PC-3 (cell line): Measurements from ENCODE around the gene CHRND. TPM values are rescaled to one million over a fixed set of nuclear protein-coding genes. Genes with fewer than 3 reads are reported as not detected.
"Not testable (repeated sequence)": the region's sequence is repeated elsewhere in the genome, so short reads cannot be mapped to it uniquely, and the experiment has no call there.

ENCODE experiments used
- ATAC-seq: fragments of 200-7000 bp; cut with Tn5 transposase; 2 replicates; pipeline ENCODE4 v1.9.1; 2020; ENCODE audit warnings: mild to moderate bottlenecking, moderate library complexity
- BruUV-seq: library from RNA; stranded (reverse); fragments of 400-500 nt; replicated peaks from 2 replicates; lab custom pipeline; 2021; lab: Mats Ljungman, UMichigan
- CTCF ChIA-PET: fragments of 300-600 bp; sonication (Branson Sonifier 250); formaldehyde crosslinking; loops from one replicate; lab custom pipeline; 2022; ENCODE audit warnings: antibody characterized with exemption; lab: Charles Lee
- POLR2A ChIA-PET: fragments of 300-600 bp; sonication (Branson Sonifier 250); formaldehyde crosslinking; loops from one replicate; lab custom pipeline; 2022; ENCODE audit warnings: antibody characterized with exemption; ENCODE audit not compliant: unreplicated experiment; lab: Charles Lee
- DNase-seq: peaks from one replicate; pipeline ENCODE4 v3.0.0-alpha.2; 2015
- H2AFZ ChIP-seq: fragments of 300-600 bp; sonication (generic); 2 replicates; pipeline ENCODE4 v1.6.0; 2016; ENCODE audit warnings: antibody characterized with exemption, low read length
- H3F3A ChIP-seq: fragments of 300-600 bp; sonication (generic); one replicate; pipeline ENCODE4 v1.6.0; 2017; ENCODE audit warnings: antibody characterized with exemption, low read length, control low read depth, mild to moderate bottlenecking; ENCODE audit not compliant: unreplicated experiment
- H3K27ac ChIP-seq: fragments of 300-600 bp; sonication (generic); 2 replicates; pipeline ENCODE4 v1.5.1; 2016; ENCODE audit warnings: mild to moderate bottlenecking, low read length
- H3K27me3 ChIP-seq: fragments of 300-600 bp; sonication (generic); 2 replicates; pipeline ENCODE4 v1.6.1; 2016; ENCODE audit warnings: low read length, mixed read lengths
- H3K36me3 ChIP-seq: fragments of 300-600 bp; sonication (generic); 2 replicates; pipeline ENCODE4 v1.6.1; 2016; ENCODE audit warnings: low read depth, mixed run types, low read length, mixed read lengths
- H3K4me1 ChIP-seq: fragments of 300-600 bp; sonication (generic); 2 replicates; pipeline ENCODE4 v1.5.1; 2016; ENCODE audit warnings: low read length; ENCODE audit not compliant: insufficient read depth
- H3K4me2 ChIP-seq: fragments of 300-600 bp; sonication (generic); 2 replicates; pipeline ENCODE4 v1.6.0; 2016; ENCODE audit warnings: low read length
- H3K4me3 ChIP-seq: fragments of 300-600 bp; sonication (generic); 2 replicates; pipeline ENCODE4 v1.5.1; 2016; ENCODE audit warnings: mild to moderate bottlenecking, low read length, mixed read lengths
- H3K79me2 ChIP-seq: fragments of 300-600 bp; sonication (generic); 2 replicates; pipeline ENCODE4 v1.6.1; 2017; ENCODE audit warnings: low read length, mixed read lengths
- H3K9ac ChIP-seq: fragments of 300-600 bp; sonication (generic); 2 replicates; pipeline ENCODE4 v1.6.0; 2016; ENCODE audit warnings: mild to moderate bottlenecking, low read length
- H3K9me2 ChIP-seq: fragments of 300-600 bp; sonication (generic); replicated peaks from 2 replicates; pipeline ENCODE4 v1.6.1; 2016; ENCODE audit warnings: mixed run types, low read length, mixed read lengths
- H3K9me3 ChIP-seq: fragments of 300-600 bp; sonication (generic); 2 replicates; pipeline ENCODE4 v1.6.1; 2016; ENCODE audit warnings: low read length, mixed read lengths
- H4K20me1 ChIP-seq: fragments of 300-600 bp; sonication (generic); 2 replicates; pipeline ENCODE4 v1.6.1; 2016; ENCODE audit warnings: low read length, mixed read lengths
- EZH2 ChIP-seq: fragments of 300-600 bp; sonication (generic); IDR thresholded peaks from one replicate; pipeline ENCODE4 v1.6.1; 2017; ENCODE audit warnings: antibody characterized with exemption, mild to moderate bottlenecking, low read length; ENCODE audit not compliant: unreplicated experiment
- EZH2phosphoT487 ChIP-seq: fragments of 300-600 bp; sonication (generic); IDR thresholded peaks from 2 replicates; pipeline ENCODE4 v1.6.1; 2018; ENCODE audit warnings: mild to moderate bottlenecking, antibody characterized with exemption, low read length, borderline replicate concordance
- intact Hi-C: fragments of 100-400 bp; cut with micrococcal nuclease; formaldehyde crosslinking; loops from 2 replicates; pipeline ENCODE4 v1.9.0; 2023
- total RNA-seq: library from RNA; depleted of rRNA; stranded (reverse); fragments of >200 nt; gene quantifications from 2 replicates; pipeline ENCODE4 v1.2.3, GENCODE V29; 2014
- TF ChIP-seq, protein P1 (sequence below): fragments of 300-600 bp; sonication (generic); conservative IDR thresholded peaks from 2 replicates; pipeline ENCODE4 v1.5.1; 2017; ENCODE audit warnings: antibody characterized with exemption, low read depth, mild to moderate bottlenecking, low read length

The CHRND gene
- total RNA-seq, 1 experiment from 2014 or later: not detected

GRCh38 chr2:232567721-232568120 lies 41.8 kb downstream of the CHRND start:
- H3K4me2 ChIP-seq: peak overlapping the region; percentile 46
- no peak for DNase-seq
- CTCF ChIA-PET: interaction anchor here (0.7 kb wide), 1 partner anchor 40 kb away, joined by 3 read pairs; no protein-coding TSS in a partner anchor

DNA sequence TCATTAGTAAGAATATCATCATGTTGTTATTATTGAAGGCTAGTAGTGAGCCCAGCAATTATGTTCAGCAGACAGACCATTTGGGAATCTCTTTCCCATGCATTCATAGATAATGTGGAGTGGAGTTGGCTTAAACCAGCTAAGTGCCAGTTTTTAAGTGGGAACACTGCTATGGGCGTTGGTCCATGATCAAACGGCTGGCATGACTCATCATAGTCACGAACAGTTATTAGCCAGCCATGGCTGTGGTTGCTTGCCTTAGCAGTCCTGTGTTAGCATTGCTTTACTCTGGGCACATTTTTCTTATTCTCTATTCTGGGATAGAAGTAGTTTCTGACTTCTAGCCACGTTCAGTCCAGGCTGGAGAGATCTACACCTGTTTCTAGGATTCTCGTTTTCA lies 42.2 kb downstream of the CHRND start:
- DNase-seq (peak; percentile 83), ATAC-seq (peak; percentile 99)
- Histone ChIP-seq H3K4me1 (peaks cover 16% of the 10 kb centered on the region), H3K27me3 (no peaks in the 10 kb centered on the region), H3K79me2 (no peaks in the 10 kb centered on the region), H3K9me3 (no peaks in the 10 kb centered on the region), H3K9ac (peak overlapping the region; percentile 61), H4K20me1 (no peaks in the 10 kb centered on the region), H3K4me3 (no peak overlapping the region), H3F3A (no peaks in the 10 kb centered on the region), H3K27ac (peak overlapping the region; percentile 87), H2AFZ (no peak overlapping the region), H3K36me3 (peaks cover 49% of the 10 kb centered on the region), H3K4me2 (peak overlapping the region; percentile 46), H3K9me2 (no peaks in the 10 kb centered on the region)
- no TSS peak for BruUV-seq
- intact Hi-C loops: loop anchor here (1.0 to 2.0 kb wide), 2 partner anchors 21 to 25 kb away; no protein-coding TSS in a partner anchor
- TF ChIP-seq EZH2phosphoT487: no peak
- no peak for TF ChIP-seq EZH2
- TF ChIP-seq, protein P1, sequence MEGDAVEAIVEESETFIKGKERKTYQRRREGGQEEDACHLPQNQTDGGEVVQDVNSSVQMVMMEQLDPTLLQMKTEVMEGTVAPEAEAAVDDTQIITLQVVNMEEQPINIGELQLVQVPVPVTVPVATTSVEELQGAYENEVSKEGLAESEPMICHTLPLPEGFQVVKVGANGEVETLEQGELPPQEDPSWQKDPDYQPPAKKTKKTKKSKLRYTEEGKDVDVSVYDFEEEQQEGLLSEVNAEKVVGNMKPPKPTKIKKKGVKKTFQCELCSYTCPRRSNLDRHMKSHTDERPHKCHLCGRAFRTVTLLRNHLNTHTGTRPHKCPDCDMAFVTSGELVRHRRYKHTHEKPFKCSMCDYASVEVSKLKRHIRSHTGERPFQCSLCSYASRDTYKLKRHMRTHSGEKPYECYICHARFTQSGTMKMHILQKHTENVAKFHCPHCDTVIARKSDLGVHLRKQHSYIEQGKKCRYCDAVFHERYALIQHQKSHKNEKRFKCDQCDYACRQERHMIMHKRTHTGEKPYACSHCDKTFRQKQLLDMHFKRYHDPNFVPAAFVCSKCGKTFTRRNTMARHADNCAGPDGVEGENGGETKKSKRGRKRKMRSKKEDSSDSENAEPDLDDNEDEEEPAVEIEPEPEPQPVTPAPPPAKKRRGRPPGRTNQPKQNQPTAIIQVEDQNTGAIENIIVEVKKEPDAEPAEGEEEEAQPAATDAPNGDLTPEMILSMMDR: no peak
- CTCF ChIA-PET: interaction anchor here (0.7 kb wide), 1 partner anchor 39 kb away, joined by 3 read pairs; no protein-coding TSS in a partner anchor
- POLR2A ChIA-PET: interaction anchor here (0.7 to 0.9 kb wide), 2 partner anchors 18 to 25 kb away, joined by 3 to 7 read pairs; partner anchors contain the start of genes EIF4E2 and TIGD1

More at GRCh38 chr2:232567721-232568120, 41.8 kb downstream of the CHRND start:
- peaks cover 45% of the 10 kb centered on the region for H3K36me3 ChIP-seq
- TF ChIP-seq, protein P1: no peak
- TF ChIP-seq EZH2 (no peak), EZH2phosphoT487 (no peak)
- no peak overlapping the region for H3K4me3 ChIP-seq
- POLR2A ChIA-PET: interaction anchor here (0.7 to 0.9 kb wide), 2 partner anchors 17 to 25 kb away, joined by 3 to 7 read pairs; partner anchors contain the start of genes EIF4E2 and TIGD1
- no peaks in the 10 kb centered on the region for H3K9me3 ChIP-seq
- H3F3A ChIP-seq: no peaks in the 10 kb centered on the region
- H4K20me1 ChIP-seq: no peaks in the 10 kb centered on the region
- peak overlapping the region; percentile 43 for H3K9ac ChIP-seq
- peak; percentile 43 for ATAC-seq
- H3K9me2 ChIP-seq: no peaks in the 10 kb centered on the region
- H3K27me3 ChIP-seq: no peaks in the 10 kb centered on the region
- BruUV-seq: no TSS peak
- H2AFZ ChIP-seq: no peak overlapping the region
- H3K27ac ChIP-seq: peak overlapping the region; percentile 87
- no peaks in the 10 kb centered on the region for H3K79me2 ChIP-seq
- intact Hi-C loops: loop anchor here (1.0 to 2.0 kb wide), 2 partner anchors 21 to 26 kb away; no protein-coding TSS in a partner anchor
- peaks cover 16% of the 10 kb centered on the region for H3K4me1 ChIP-seq

GRCh38 chr2:232569541-232569940 lies 43.6 kb downstream of the CHRND start:
- Histone ChIP-seq H3F3A (no peaks in the 10 kb centered on the region), H3K4me1 (peaks cover 24% of the 10 kb centered on the region), H3K9me2 (no peaks in the 10 kb centered on the region), H3K27me3 (no peaks in the 10 kb centered on the region), H3K79me2 (no peaks in the 10 kb centered on the region), H4K20me1 (no peaks in the 10 kb centered on the region), H3K27ac (no peak overlapping the region), H3K4me2 (no peak overlapping the region), H3K4me3 (no peak overlapping the region), H3K9me3 (no peaks in the 10 kb centered on the region), H2AFZ (no peak overlapping the region), H3K9ac (no peak overlapping the region), H3K36me3 (peaks cover 41% of the 10 kb centered on the region)
- ATAC-seq (no peak), DNase-seq (no peak)
- intact Hi-C loops: loop anchor here (2.0 kb wide), 1 partner anchor 19 kb away; no protein-coding TSS in a partner anchor
- BruUV-seq: no TSS peak
- POLR2A ChIA-PET: interaction anchor here (0.7 kb wide), 1 partner anchor 17 kb away, joined by 4 read pairs; no protein-coding TSS in a partner anchor
- TF ChIP-seq, protein P1: no peak
- TF ChIP-seq EZH2phosphoT487 (no peak), EZH2 (no peak)
- CTCF ChIA-PET: no interaction called here

DNA sequence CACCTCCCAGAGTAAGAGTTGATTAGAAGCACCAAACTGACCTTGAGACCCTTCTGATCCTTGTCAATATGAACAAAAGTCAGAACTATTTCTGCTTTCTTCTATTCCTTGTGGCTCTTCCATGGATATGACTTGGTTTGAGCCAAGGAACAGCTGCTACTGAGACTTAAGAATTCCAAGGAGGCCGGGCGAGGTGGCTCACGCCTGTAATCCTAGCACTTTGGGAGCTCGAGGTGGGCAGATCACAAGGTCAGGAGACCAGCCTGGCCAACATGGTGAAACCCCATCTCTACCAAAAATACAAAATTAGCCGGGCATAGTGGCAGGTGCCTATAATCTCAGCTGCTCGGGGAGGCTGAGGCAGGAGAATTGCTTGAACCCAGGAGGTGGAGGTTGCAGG lies 44.5 kb downstream of the CHRND start:
- POLR2A ChIA-PET: interaction anchor here (0.7 kb wide), 1 partner anchor 16 kb away, joined by 4 read pairs; no protein-coding TSS in a partner anchor

More for the DNA sequence above, 44.5 kb downstream of the CHRND start:
- H3K4me2 ChIP-seq, H3F3A ChIP-seq, intact Hi-C loops, BruUV-seq, ATAC-seq, H3K4me3 ChIP-seq, DNase-seq, H4K20me1 ChIP-seq, H2AFZ ChIP-seq, CTCF ChIA-PET, H3K27ac ChIP-seq, H3K9ac ChIP-seq, H3K27me3 ChIP-seq, H3K9me3 ChIP-seq, H3K9me2 ChIP-seq, H3K79me2 ChIP-seq: not testable (repeated sequence)
- Histone ChIP-seq H3K36me3 (peaks cover 39% of the 10 kb centered on the region), H3K4me1 (peaks cover 24% of the 10 kb centered on the region)
